GM19395 (cell line): ENCODE results near the gene WASF2.

ENCODE experiments used
- ATAC-seq: cut with Tn5 transposase; IDR thresholded peaks from one replicate; pipeline ENCODE4 v1.9.1; 2021; ENCODE audit warnings: mild to moderate bottlenecking, moderate library complexity; ENCODE audit not compliant: unreplicated experiment

Gene WASF2

GRCh38 chr1:27381969-27382762, 107.8 kb downstream of the WASF2 start:
- no peak for ATAC-seq

GRCh38 chr1:27380766-27381733, 108.9 kb downstream of the WASF2 start:
- no peak for ATAC-seq

- no peak for ATAC-seq
Measured at GRCh38 chr1:27380224-27380623, 109.7 kb downstream of the WASF2 start.

- ATAC-seq, result no peak
Measured at GRCh38 chr1:27379564-27380122, 110.3 kb downstream of the WASF2 start.

GRCh38 chr1:27377760-27378495, 112.0 kb downstream of the WASF2 start:
- no peak for ATAC-seq

- ATAC-seq, result no peak
Measured at GRCh38 chr1:27374362-27375086, 115.4 kb downstream of the WASF2 start, which contains the start of gene FCN3. Gene FCN3 (minus strand): TSS chr1:27374824. CDS start chr1:27374818, 6 bp downstream.

- no peak for ATAC-seq
Measured at GRCh38 chr1:27372808-27373690, 116.9 kb downstream of the WASF2 start.

- no peak for ATAC-seq
Measured at GRCh38 chr1:27372022-27372807, 117.8 kb downstream of the WASF2 start.

- no peak for ATAC-seq
Measured at GRCh38 chr1:27368869-27369582, 120.9 kb downstream of the WASF2 start.

GRCh38 chr1:27367160-27367650, 122.8 kb downstream of the WASF2 start:
- ATAC-seq, result no peak

- ATAC-seq, result no peak
Measured at GRCh38 chr1:27366411-27367159, 123.4 kb downstream of the WASF2 start, which contains the start of gene MAP3K6. Gene MAP3K6 (minus strand): TSS chr1:27366961. CDS start chr1:27366597, 364 bp downstream.

- ATAC-seq, result no peak
Measured at GRCh38 chr1:27366113-27366410, 123.9 kb downstream of the WASF2 start.

- no peak for ATAC-seq
Measured at GRCh38 chr1:27365372-27366112, 124.4 kb downstream of the WASF2 start.

- ATAC-seq, result no peak
Measured at GRCh38 chr1:27364696-27365371, 125.1 kb downstream of the WASF2 start.
